ENCODE results near the gene WFDC11. TPM values are rescaled to one million over a fixed set of nuclear protein-coding genes. Genes with fewer than 3 reads are reported as not detected.

Gene WFDC11
- total RNA-seq, 1 experiment from 2014 or later: not detected

DNA sequence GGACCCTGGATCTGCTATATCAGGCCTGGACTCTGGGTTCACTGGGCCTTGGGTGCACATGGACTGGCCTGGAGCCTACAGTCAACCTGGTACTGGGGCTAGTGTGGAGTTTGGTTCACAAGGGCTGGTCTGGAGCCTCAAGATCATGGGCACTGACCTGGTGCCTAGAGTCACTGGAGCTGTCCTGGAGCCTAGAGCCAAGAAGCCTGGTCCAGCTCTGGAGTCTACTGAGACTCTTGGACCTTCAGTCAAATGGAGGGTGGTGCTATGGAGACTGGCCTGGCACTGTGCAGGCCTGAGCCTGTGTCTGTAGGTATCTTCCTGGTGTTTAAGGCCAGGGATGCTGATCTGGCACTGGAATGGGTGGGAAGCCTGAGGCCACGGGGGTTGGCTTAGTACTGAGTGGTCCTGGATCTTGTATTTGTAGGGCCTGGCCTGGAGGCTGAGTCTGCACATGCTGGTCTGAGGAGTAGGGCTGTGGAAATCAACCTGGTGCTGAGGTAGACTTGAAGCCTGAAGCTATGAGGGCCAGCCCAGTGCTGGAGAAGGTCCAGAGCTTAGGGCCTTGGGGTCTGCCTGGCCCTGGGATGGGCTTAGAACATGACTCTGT is 22.5 kb downstream of the WFDC11 start:
- no peak for DNase-seq (ENCODE audit: low read depth, low spot score)
- ATAC-seq: no peak
- no peak overlapping the region for H2AFZ ChIP-seq (ENCODE audit: low read depth, low read length, poor library complexity, severe bottlenecking)
- ChIA-PET CTCF (interaction anchor here (1.5 kb wide), 1 partner anchor 18 kb away, joined by 7 read pairs; the partner anchor contains the start of gene WFDC10A), POLR2A (no interaction called here), RAD21 (ENCODE audit: low non-redundant PET in 1 of 2, low total read pairs in 2 of 2, uncharacterized antibody in 2 of 2, unreplicated experiment in 2 of 2) (no interaction called here)
- H3K27me3 ChIP-seq (ENCODE audit: insufficient read depth, low read length): no peaks in the 10 kb centered on the region
- no peaks in the 10 kb centered on the region for H3K9me2 ChIP-seq (ENCODE audit: insufficient read depth)
- no peaks in the 10 kb centered on the region for H3K36me3 ChIP-seq (ENCODE audit: control insufficient read depth in 1 of 2, insufficient read depth in 2 of 2, low read length in 2 of 2)
- H4K20me1 ChIP-seq (ENCODE audit: insufficient read depth): no peaks in the 10 kb centered on the region
- H3K9ac ChIP-seq (ENCODE audit: low read length): no peak overlapping the region
- H3K79me2 ChIP-seq (ENCODE audit: insufficient read depth, low read length): no peaks in the 10 kb centered on the region
- H3K27ac ChIP-seq (ENCODE audit: low read depth, low read length): no peak overlapping the region
- no peaks in the 10 kb centered on the region for H3K4me1 ChIP-seq (ENCODE audit: control insufficient read depth in 1 of 2, insufficient read depth in 2 of 2, low read length in 2 of 2)
- intact Hi-C loops (cut with micrococcal nuclease): no loop called here
- no peak overlapping the region for H3K4me2 ChIP-seq (ENCODE audit: low read length)
- H3K4me3 ChIP-seq (replicated peaks in 1 of 2; ENCODE audit: low read depth in 1 of 2, low read length in 2 of 2): no peak overlapping the region
- no TSS peak for BruUV-seq (replicated peaks)
- no peaks in the 10 kb centered on the region for H3K9me3 ChIP-seq (ENCODE audit: control insufficient read depth in 1 of 2, insufficient read depth in 1 of 2, low read depth in 1 of 2, low read length in 2 of 2)
- TF ChIP-seq, protein P1, sequence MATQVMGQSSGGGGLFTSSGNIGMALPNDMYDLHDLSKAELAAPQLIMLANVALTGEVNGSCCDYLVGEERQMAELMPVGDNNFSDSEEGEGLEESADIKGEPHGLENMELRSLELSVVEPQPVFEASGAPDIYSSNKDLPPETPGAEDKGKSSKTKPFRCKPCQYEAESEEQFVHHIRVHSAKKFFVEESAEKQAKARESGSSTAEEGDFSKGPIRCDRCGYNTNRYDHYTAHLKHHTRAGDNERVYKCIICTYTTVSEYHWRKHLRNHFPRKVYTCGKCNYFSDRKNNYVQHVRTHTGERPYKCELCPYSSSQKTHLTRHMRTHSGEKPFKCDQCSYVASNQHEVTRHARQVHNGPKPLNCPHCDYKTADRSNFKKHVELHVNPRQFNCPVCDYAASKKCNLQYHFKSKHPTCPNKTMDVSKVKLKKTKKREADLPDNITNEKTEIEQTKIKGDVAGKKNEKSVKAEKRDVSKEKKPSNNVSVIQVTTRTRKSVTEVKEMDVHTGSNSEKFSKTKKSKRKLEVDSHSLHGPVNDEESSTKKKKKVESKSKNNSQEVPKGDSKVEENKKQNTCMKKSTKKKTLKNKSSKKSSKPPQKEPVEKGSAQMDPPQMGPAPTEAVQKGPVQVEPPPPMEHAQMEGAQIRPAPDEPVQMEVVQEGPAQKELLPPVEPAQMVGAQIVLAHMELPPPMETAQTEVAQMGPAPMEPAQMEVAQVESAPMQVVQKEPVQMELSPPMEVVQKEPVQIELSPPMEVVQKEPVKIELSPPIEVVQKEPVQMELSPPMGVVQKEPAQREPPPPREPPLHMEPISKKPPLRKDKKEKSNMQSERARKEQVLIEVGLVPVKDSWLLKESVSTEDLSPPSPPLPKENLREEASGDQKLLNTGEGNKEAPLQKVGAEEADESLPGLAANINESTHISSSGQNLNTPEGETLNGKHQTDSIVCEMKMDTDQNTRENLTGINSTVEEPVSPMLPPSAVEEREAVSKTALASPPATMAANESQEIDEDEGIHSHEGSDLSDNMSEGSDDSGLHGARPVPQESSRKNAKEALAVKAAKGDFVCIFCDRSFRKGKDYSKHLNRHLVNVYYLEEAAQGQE (IDR thresholded peaks at IDR 0.05; ENCODE audit: low read depth): no peak
- no peak for TF ChIP-seq ELF1 (IDR thresholded peaks at IDR 0.05; ENCODE audit: borderline replicate concordance, low read depth)
- no peak for TF ChIP-seq EZH2 (IDR thresholded peaks at IDR 0.05)
- TF ChIP-seq POLR2A (IDR thresholded peaks at IDR 0.05; ENCODE audit: borderline replicate concordance, extremely low read depth, insufficient read depth, insufficient read length): no peak
- TF ChIP-seq CTCF (IDR thresholded peaks at IDR 0.05 in 2 of 3, conservative IDR thresholded peaks at IDR 0.05 in 1 of 3; ENCODE audit: borderline replicate concordance in 1 of 3, insufficient read depth in 1 of 3, low read depth in 2 of 3, low read length in 2 of 3): no peak
- TF ChIP-seq CEBPB (IDR thresholded peaks at IDR 0.05; ENCODE audit: low read depth): no peak

All from HCT116 (cell line).